Endodermal cell (in vitro differentiated cells): ENCODE measurements around the gene SLK. TPM values are rescaled to one million over a fixed set of nuclear protein-coding genes. Genes with fewer than 3 reads are reported as not detected.

ENCODE experiments used
- DNase-seq: peaks from one replicate; pipeline ENCODE4 v3.0.0-alpha.2; 2017
- H3K27ac ChIP-seq: 2 replicates; pipeline ENCODE4 v1.5.1; 2013; ENCODE audit warnings: mild to moderate bottlenecking, low read depth, low read length, moderate library complexity
- H3K27me3 ChIP-seq: 2 replicates; pipeline ENCODE4 v1.6.1; 2013; ENCODE audit warnings: mild to moderate bottlenecking, low read length, moderate library complexity; ENCODE audit not compliant: insufficient read depth, control insufficient read depth, poor library complexity, severe bottlenecking
- H3K36me3 ChIP-seq: 2 replicates; pipeline ENCODE4 v1.7.0; 2013; ENCODE audit warnings: mild to moderate bottlenecking, low read length, moderate library complexity; ENCODE audit not compliant: control insufficient read depth, insufficient read depth
- H3K4me1 ChIP-seq: one replicate; pipeline ENCODE4 v1.7.0; 2013; ENCODE audit warnings: low read length; ENCODE audit not compliant: control insufficient read depth, insufficient read depth
- H3K4me3 ChIP-seq: 2 replicates; pipeline ENCODE4 v1.5.1; 2013; ENCODE audit warnings: mild to moderate bottlenecking, low read length, moderate library complexity
- H3K9ac ChIP-seq: 2 replicates; pipeline ENCODE4 v1.6.1; 2013; ENCODE audit warnings: mild to moderate bottlenecking, low read length, moderate library complexity; ENCODE audit not compliant: poor library complexity, severe bottlenecking; ENCODE audit errors: extremely low read depth
- H3K9me3 ChIP-seq: 2 replicates; pipeline ENCODE4 v1.6.1; 2013; ENCODE audit warnings: mild to moderate bottlenecking, low read length, moderate library complexity; ENCODE audit not compliant: control insufficient read depth
- H3K27ac Mint-ChIP-seq: 2 replicates; pipeline ENCODE4 v1.8.0; 2020; ENCODE audit warnings: mixed read lengths
- H3K27me3 Mint-ChIP-seq: 2 replicates; pipeline ENCODE4 v1.8.0; 2021; ENCODE audit warnings: mild to moderate bottlenecking, mixed read lengths; ENCODE audit not compliant: insufficient read depth
- H3K36me3 Mint-ChIP-seq: 2 replicates; pipeline ENCODE4 v1.8.0; 2020; ENCODE audit warnings: low read depth, mixed read lengths
- H3K4me1 Mint-ChIP-seq: 2 replicates; pipeline ENCODE4 v1.8.0; 2020; ENCODE audit warnings: mixed read lengths
- H3K4me3 Mint-ChIP-seq: 2 replicates; pipeline ENCODE4 v1.8.0; 2020; ENCODE audit warnings: mild to moderate bottlenecking, moderate library complexity, mixed read lengths
- H3K9me3 Mint-ChIP-seq: 2 replicates; pipeline ENCODE4 v1.8.0; 2020; ENCODE audit warnings: mild to moderate bottlenecking, mixed read lengths
- CTCF ChIP-seq: fragments of 200-600 bp; sonication (generic); conservative IDR thresholded peaks from 2 replicates; pipeline ENCODE4 v1.5.0; 2021; ENCODE audit warnings: antibody characterized with exemption, mild to moderate bottlenecking
- WGBS, 2 experiments: methylation state at CpG; one replicate each; pipeline versions ENCODE4 v1.1.5 to v1.1.7; 2013; ENCODE audit warnings: missing lambda C conversion rate in 2 of 2, mixed read lengths in 1 of 2; ENCODE audit not compliant: insufficient coverage in 1 of 2, insufficient read length in 1 of 2; 5-methylcytosine and 5-hydroxymethylcytosine counted together
- total RNA-seq, 2 donors: library from RNA; stranded (reverse); fragmentation: NEBNext Ultra II Directional in 1 of 2; extraction: Animal tissue kit (Norgen Biotek cat#: 25700) in 1 of 2; gene quantifications; 2 replicates in 1 of 2; 3 replicates in 1 of 2; pipeline ENCODE4 v1.2.1, GENCODE V29; 2021

SLK gene
- total RNA-seq, 2 donors from 2014 or later = 23.4 to 32.9 TPM

- 83 to 97% methylated on average over 3 to 4 of the region's 4 CpGs for WGBS, 2 experiments
- H3K36me3 Mint-ChIP-seq = no peaks in the 10 kb centered on the region
Measured at GRCh38 chr10:103933557-103934121, 33.3 kb upstream of the SLK start.

GRCh38 chr10:103934308-103934707 is 32.6 kb upstream of the SLK start:
- no peaks in the 10 kb centered on the region for H3K4me1 ChIP-seq
- no peak for TF ChIP-seq CTCF
- no peak for DNase-seq
- Mint-ChIP-seq H3K4me3 (no peak overlapping the region), H3K9me3 (no peaks in the 10 kb centered on the region), H3K27ac (no peak overlapping the region), H3K36me3 (no peaks in the 10 kb centered on the region), H3K4me1 (peaks cover 28% of the 10 kb centered on the region), H3K27me3 (no peaks in the 10 kb centered on the region)
- H3K4me3 ChIP-seq = no peak overlapping the region
- 83 to 84% methylated on average over 6 of the region's 6 CpGs for WGBS, 2 experiments
- no peak overlapping the region for H3K27ac ChIP-seq
- no peaks in the 10 kb centered on the region for H3K27me3 ChIP-seq
- no peaks in the 10 kb centered on the region for H3K9me3 ChIP-seq
- no peak overlapping the region for H3K9ac ChIP-seq
- H3K36me3 ChIP-seq = no peaks in the 10 kb centered on the region

More at GRCh38 chr10:103933557-103934121, 33.3 kb upstream of the SLK start:
- Histone ChIP-seq H3K9me3 (no peaks in the 10 kb centered on the region), H3K36me3 (no peaks in the 10 kb centered on the region), H3K4me1 (peaks cover 5% of the 10 kb centered on the region), H3K9ac (no peak overlapping the region), H3K4me3 (no peak overlapping the region), H3K27me3 (no peaks in the 10 kb centered on the region), H3K27ac (no peak overlapping the region)
- Mint-ChIP-seq H3K27me3 (no peaks in the 10 kb centered on the region), H3K4me3 (no peak overlapping the region), H3K9me3 (no peaks in the 10 kb centered on the region), H3K27ac (no peak overlapping the region), H3K4me1 (peaks cover 35% of the 10 kb centered on the region)
- no peak for TF ChIP-seq CTCF
- DNase-seq = no peak

GRCh38 chr10:103936022-103936421 is 30.9 kb upstream of the SLK start:
- Mint-ChIP-seq H3K4me3 (no peak overlapping the region), H3K9me3 (no peaks in the 10 kb centered on the region), H3K27me3 (no peaks in the 10 kb centered on the region), H3K36me3 (no peaks in the 10 kb centered on the region), H3K4me1 (peaks cover 16% of the 10 kb centered on the region), H3K27ac (no peak overlapping the region)
- Histone ChIP-seq H3K27me3 (no peaks in the 10 kb centered on the region), H3K27ac (no peak overlapping the region), H3K36me3 (no peaks in the 10 kb centered on the region), H3K9ac (no peak overlapping the region), H3K9me3 (no peaks in the 10 kb centered on the region), H3K4me1 (no peaks in the 10 kb centered on the region), H3K4me3 (no peak overlapping the region)
- WGBS, 2 experiments = 90% methylated on average over 4 to 5 of the region's 6 CpGs
- DNase-seq = no peak
- no peak for TF ChIP-seq CTCF
